Left ventricle myocardium inferior (tissue), 1 donor: Measurements from ENCODE around the gene C5orf24. TPM values are rescaled to one million over a fixed set of nuclear protein-coding genes. Genes with fewer than 3 reads are reported as not detected.
A peak's percentile ranks its signal among the peaks of the same experiment; 100 is the strongest.

Source experiments
- DNase-seq: peaks from one replicate; pipeline ENCODE4 v3.0.0-alpha.2; 2020
- H3K27ac ChIP-seq: fragments of 200-600 bp; replicated peaks from 2 replicates; pipeline ENCODE4 v1.8.0; 2021
- H3K27me3 ChIP-seq: fragments of 200-600 bp; 2 replicates; pipeline ENCODE4 v1.8.0; 2021; ENCODE audit warnings: low read depth
- H3K36me3 ChIP-seq: fragments of 200-600 bp; 2 replicates; pipeline ENCODE4 v1.8.0; 2021
- H3K4me1 ChIP-seq: fragments of 200-600 bp; 2 replicates; pipeline ENCODE4 v1.8.0; 2021
- H3K4me3 ChIP-seq: fragments of 200-600 bp; 2 replicates; pipeline ENCODE4 v1.8.0; 2021; ENCODE audit warnings: mild to moderate bottlenecking, moderate library complexity
- H3K9me3 ChIP-seq: fragments of 200-600 bp; replicated peaks from 2 replicates; pipeline ENCODE4 v1.8.0; 2021
- intact Hi-C: fragments of 100-400 bp; cut with micrococcal nuclease; formaldehyde crosslinking; loops from one replicate; pipeline ENCODE4 v1.11.0; 2022
- total RNA-seq: library from RNA; stranded (reverse); fragmentation: NEBNext Ultra II Directional; extraction: Animal tissue kit (Norgen Biotek cat#: 25700); gene quantifications from one replicate; pipeline ENCODE4 v1.2.1, GENCODE V29; 2021
- TF ChIP-seq, protein P1 (sequence below): fragments of 200-600 bp; IDR thresholded peaks from 2 replicates; pipeline ENCODE4 v1.8.0; 2021; ENCODE audit warnings: antibody characterized with exemption, mild to moderate bottlenecking, borderline replicate concordance
- donor health status: DM: no; HTN: yes; CAD: no; lungs with severe emphysema.

Gene C5orf24
- total RNA-seq, 1 donor from 2014 or later: 24.9 TPM

DNA sequence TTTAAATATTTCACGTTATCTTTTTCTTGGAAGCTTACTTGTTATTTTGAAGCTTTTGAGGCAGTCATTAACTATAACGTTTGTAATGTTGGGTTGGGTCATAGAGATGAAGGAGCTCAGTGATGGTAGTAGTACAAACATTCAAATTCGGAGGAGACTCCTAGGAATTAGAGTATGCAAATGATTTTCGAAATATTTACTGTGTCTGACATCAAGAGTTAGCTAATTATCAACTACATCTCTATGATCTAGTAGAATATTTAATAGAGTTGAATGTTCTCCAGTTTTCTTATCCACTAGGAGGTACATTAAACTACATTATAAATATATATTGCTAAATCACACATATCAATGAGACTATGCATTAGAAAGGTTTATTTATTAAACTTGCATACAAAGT is 28.8 kb upstream of the C5orf24 start:
- H3K36me3 ChIP-seq: peaks cover 91% of the 10 kb centered on the region
- no peaks in the 10 kb centered on the region for H3K4me1 ChIP-seq
- no peaks in the 10 kb centered on the region for H3K9me3 ChIP-seq
- H3K27me3 ChIP-seq: no peaks in the 10 kb centered on the region
- no peak overlapping the region for H3K27ac ChIP-seq
- H3K4me3 ChIP-seq: no peak overlapping the region
- TF ChIP-seq, protein P1, sequence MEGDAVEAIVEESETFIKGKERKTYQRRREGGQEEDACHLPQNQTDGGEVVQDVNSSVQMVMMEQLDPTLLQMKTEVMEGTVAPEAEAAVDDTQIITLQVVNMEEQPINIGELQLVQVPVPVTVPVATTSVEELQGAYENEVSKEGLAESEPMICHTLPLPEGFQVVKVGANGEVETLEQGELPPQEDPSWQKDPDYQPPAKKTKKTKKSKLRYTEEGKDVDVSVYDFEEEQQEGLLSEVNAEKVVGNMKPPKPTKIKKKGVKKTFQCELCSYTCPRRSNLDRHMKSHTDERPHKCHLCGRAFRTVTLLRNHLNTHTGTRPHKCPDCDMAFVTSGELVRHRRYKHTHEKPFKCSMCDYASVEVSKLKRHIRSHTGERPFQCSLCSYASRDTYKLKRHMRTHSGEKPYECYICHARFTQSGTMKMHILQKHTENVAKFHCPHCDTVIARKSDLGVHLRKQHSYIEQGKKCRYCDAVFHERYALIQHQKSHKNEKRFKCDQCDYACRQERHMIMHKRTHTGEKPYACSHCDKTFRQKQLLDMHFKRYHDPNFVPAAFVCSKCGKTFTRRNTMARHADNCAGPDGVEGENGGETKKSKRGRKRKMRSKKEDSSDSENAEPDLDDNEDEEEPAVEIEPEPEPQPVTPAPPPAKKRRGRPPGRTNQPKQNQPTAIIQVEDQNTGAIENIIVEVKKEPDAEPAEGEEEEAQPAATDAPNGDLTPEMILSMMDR: no peak
- no peak for DNase-seq
- intact Hi-C loops: no loop called here

- H3K27me3 ChIP-seq: no peaks in the 10 kb centered on the region
- H3K4me1 ChIP-seq: no peaks in the 10 kb centered on the region
- H3K4me3 ChIP-seq: no peak overlapping the region
- peak overlapping the region; percentile 15 for H3K27ac ChIP-seq
- intact Hi-C loops: no loop called here
- TF ChIP-seq, protein P1: no peak
- no peak for DNase-seq
- peaks cover 93% of the 10 kb centered on the region for H3K36me3 ChIP-seq
- no peaks in the 10 kb centered on the region for H3K9me3 ChIP-seq
Measured at GRCh38 chr5:134818776-134819175, 27.0 kb upstream of the C5orf24 start.

GRCh38 chr5:134819407-134819963 is 26.3 kb upstream of the C5orf24 start:
- no peak for DNase-seq
- intact Hi-C loops: no loop called here
- H3K4me1 ChIP-seq: no peaks in the 10 kb centered on the region
- no peak overlapping the region for H3K4me3 ChIP-seq
- peak overlapping the region; percentile 2 for H3K27ac ChIP-seq
- TF ChIP-seq, protein P1: no peak
- H3K36me3 ChIP-seq: peaks cover 93% of the 10 kb centered on the region
- no peaks in the 10 kb centered on the region for H3K9me3 ChIP-seq
- H3K27me3 ChIP-seq: no peaks in the 10 kb centered on the region

DNA sequence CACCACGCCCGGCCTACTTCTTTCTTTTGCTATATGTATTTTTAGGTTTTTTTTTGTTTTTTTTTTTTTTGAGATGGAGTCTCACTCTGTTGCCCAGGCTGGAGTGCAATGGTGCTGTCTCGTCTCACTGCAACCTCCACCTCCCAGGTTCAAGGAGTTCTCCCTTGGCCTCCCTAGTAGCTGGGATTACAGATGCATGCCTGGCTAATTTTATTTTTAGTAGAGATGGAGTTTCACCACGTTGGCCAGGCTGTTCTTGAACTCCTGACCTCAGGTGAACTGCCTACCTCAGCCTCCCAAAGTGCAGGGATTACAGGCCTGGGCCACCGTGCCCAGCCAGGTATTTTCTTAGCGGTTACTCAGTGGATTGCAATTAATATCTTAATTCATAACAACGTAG is 23.9 kb upstream of the C5orf24 start:
- Histone ChIP-seq H3K27ac (no peak overlapping the region), H3K9me3 (no peaks in the 10 kb centered on the region), H3K36me3 (peaks cover 98% of the 10 kb centered on the region), H3K4me3 (no peak overlapping the region), H3K27me3 (no peaks in the 10 kb centered on the region), H3K4me1 (no peaks in the 10 kb centered on the region)
- no peak for DNase-seq
- TF ChIP-seq, protein P1: no peak
- intact Hi-C loops: no loop called here

GRCh38 chr5:134824681-134825080 is 21.1 kb upstream of the C5orf24 start:
- H3K4me1 ChIP-seq: no peaks in the 10 kb centered on the region
- H3K27ac ChIP-seq: no peak overlapping the region
- no peaks in the 10 kb centered on the region for H3K27me3 ChIP-seq
- intact Hi-C loops: no loop called here
- DNase-seq: no peak
- H3K36me3 ChIP-seq: peaks cover 95% of the 10 kb centered on the region
- TF ChIP-seq, protein P1: no peak
- H3K9me3 ChIP-seq: no peaks in the 10 kb centered on the region
- H3K4me3 ChIP-seq: no peak overlapping the region
